Subcutaneous abdominal adipose tissue (tissue), 5 donors: ENCODE results near the gene NFATC4.
"Not testable (repeated sequence)": the region's sequence is repeated elsewhere in the genome, so short reads cannot be mapped to it uniquely, and the experiment has no call there.

Source experiments
- H3K27ac ChIP-seq: one replicate; pipeline ENCODE4 v1.7.0; 2013; ENCODE audit warnings: low read depth, mild to moderate bottlenecking, inconsistent platforms, low read length, moderate library complexity
- H3K27me3 ChIP-seq, 5 donors: one replicate each; pipeline ENCODE4 v1.7.0; 2013; ENCODE audit warnings: low read length in 5 of 5, inconsistent platforms in 1 of 5; ENCODE audit not compliant: control insufficient read depth in 5 of 5, insufficient read depth in 4 of 5
- H3K36me3 ChIP-seq, 5 donors: one replicate each; pipeline ENCODE4 v1.7.0; 2013; ENCODE audit warnings: low read length in 5 of 5; ENCODE audit not compliant: control insufficient read depth in 5 of 5, insufficient read depth in 5 of 5
- H3K4me1 ChIP-seq, 5 donors: one replicate each; pipeline ENCODE4 v1.7.0; 2013; ENCODE audit warnings: low read length in 5 of 5, mild to moderate bottlenecking in 3 of 5, moderate library complexity in 1 of 5; ENCODE audit not compliant: control insufficient read depth in 5 of 5, insufficient read depth in 5 of 5
- H3K4me3 ChIP-seq, 5 donors: one replicate each; pipeline ENCODE4 v1.7.0; 2013; ENCODE audit warnings: low read length in 5 of 5, low read depth in 1 of 5
- H3K9ac ChIP-seq, 5 donors: one replicate each; pipeline ENCODE4 v1.7.0; 2013; ENCODE audit warnings: low read length in 5 of 5, mild to moderate bottlenecking in 4 of 5, moderate library complexity in 3 of 5
- H3K9me3 ChIP-seq, 5 donors: one replicate each; pipeline ENCODE4 v1.7.0; 2013; ENCODE audit warnings: low read length in 5 of 5; ENCODE audit not compliant: control insufficient read depth in 5 of 5
- donor health status: healthy.
- donor health status: healthy.
- donor health status: healthy.
- donor health status: healthy.
- donor health status: healthy.

Gene NFATC4

GRCh38 chr14:24367514-24368211, at the start of gene NFATC4:
TSS of gene NFATC4 (plus strand) at chr14:24368184. CDS start at chr14:24368341, 157 bp downstream.
- Histone ChIP-seq H3K27me3 (no peaks in the 10 kb centered on the region), H3K27ac (peak within 1 kb of the TSS; percentile 89), H3K36me3 (no peaks in the 10 kb centered on the region), H3K4me3 (peak within 1 kb of the TSS; percentile 46 to 76 (median 60)), H3K9ac (peak within 1 kb of the TSS in 4 of 5 donors; percentile 51 to 75 (median 62)), H3K9me3 (no peaks in the 10 kb centered on the region), H3K4me1 (peaks cover 0 to 53% (median 35%) of the 10 kb centered on the region in 5 donors)

- Histone ChIP-seq H3K27me3 (peaks cover 0 to 15% (median 0%) of the 10 kb centered on the region in 5 donors), H3K4me3 (no peak overlapping the region), H3K9ac (no peak overlapping the region), H3K36me3 (peaks cover 0 to 73% (median 50%) of the 10 kb centered on the region in 5 donors), H3K27ac (no peak overlapping the region), H3K9me3 (no peaks in the 10 kb centered on the region), H3K4me1 (peaks cover 0 to 20% (median 0%) of the 10 kb centered on the region in 5 donors)
Measured at GRCh38 chr14:24321212-24321975, 46.6 kb upstream of the NFATC4 start.

GRCh38 chr14:24322672-24323071, 45.3 kb upstream of the NFATC4 start:
- Histone ChIP-seq H3K9ac (no peak overlapping the region), H3K27ac (no peak overlapping the region), H3K4me3 (no peak overlapping the region), H3K4me1 (peaks cover 0 to 18% (median 8%) of the 10 kb centered on the region in 5 donors), H3K9me3 (no peaks in the 10 kb centered on the region), H3K36me3 (peaks cover 0 to 73% (median 54%) of the 10 kb centered on the region in 5 donors), H3K27me3 (peaks cover 0 to 12% (median 0%) of the 10 kb centered on the region in 5 donors)

GRCh38 chr14:24323341-24323740, 44.6 kb upstream of the NFATC4 start:
- Histone ChIP-seq H3K36me3 (peaks cover 0 to 69% (median 51%) of the 10 kb centered on the region in 5 donors), H3K4me3 (no peak overlapping the region), H3K27me3 (peaks cover 0 to 9% (median 0%) of the 10 kb centered on the region in 5 donors), H3K9ac (no peak overlapping the region), H3K27ac (no peak overlapping the region), H3K4me1 (peaks cover 0 to 16% (median 8%) of the 10 kb centered on the region in 5 donors), H3K9me3 (no peaks in the 10 kb centered on the region)

GRCh38 chr14:24324024-24324423, 44.0 kb upstream of the NFATC4 start:
- H3K9me3 ChIP-seq: no peaks in the 10 kb centered on the region
- peaks cover 0 to 64% (median 47%) of the 10 kb centered on the region in 5 donors for H3K36me3 ChIP-seq

GRCh38 chr14:24325041-24325530, 42.9 kb upstream of the NFATC4 start:
- peaks cover 0 to 25% (median 14%) of the 10 kb centered on the region in 5 donors for H3K4me1 ChIP-seq
- H3K36me3 ChIP-seq: peaks cover 0 to 62% (median 42%) of the 10 kb centered on the region in 5 donors
- no peak overlapping the region for H3K9ac ChIP-seq
- H3K4me3 ChIP-seq: no peak overlapping the region
- no peaks in the 10 kb centered on the region for H3K27me3 ChIP-seq
- no peaks in the 10 kb centered on the region for H3K9me3 ChIP-seq
- H3K27ac ChIP-seq: no peak overlapping the region

More at GRCh38 chr14:24324024-24324423, 44.0 kb upstream of the NFATC4 start:
- no peak overlapping the region for H3K4me3 ChIP-seq
- peaks cover 0 to 3% (median 0%) of the 10 kb centered on the region in 5 donors for H3K27me3 ChIP-seq
- H3K27ac ChIP-seq: no peak overlapping the region
- peaks cover 0 to 15% (median 12%) of the 10 kb centered on the region in 5 donors for H3K4me1 ChIP-seq
- H3K9ac ChIP-seq: no peak overlapping the region

- Histone ChIP-seq H3K4me3 (no peak overlapping the region), H3K9me3 (no peaks in the 10 kb centered on the region), H3K27ac (no peak overlapping the region), H3K27me3 (no peaks in the 10 kb centered on the region), H3K36me3 (peaks cover 0 to 60% (median 43%) of the 10 kb centered on the region in 5 donors), H3K4me1 (peaks cover 0 to 27% (median 14%) of the 10 kb centered on the region in 5 donors), H3K9ac (no peak overlapping the region)
Measured at GRCh38 chr14:24325963-24326362, 42.0 kb upstream of the NFATC4 start.

GRCh38 chr14:24327303-24327702, 40.7 kb upstream of the NFATC4 start:
- Histone ChIP-seq H3K9me3 (no peaks in the 10 kb centered on the region), H3K4me3 (peak overlapping the region in 1 of 5 donors; percentile 32), H3K9ac (no peak overlapping the region), H3K36me3 (peaks cover 0 to 61% (median 37%) of the 10 kb centered on the region in 5 donors), H3K4me1 (peaks cover 3 to 35% (median 22%) of the 10 kb centered on the region in 5 donors), H3K27me3 (peaks cover 0 to 2% (median 0%) of the 10 kb centered on the region in 5 donors), H3K27ac (no peak overlapping the region)

GRCh38 chr14:24327914-24328313, 40.1 kb upstream of the NFATC4 start:
- Histone ChIP-seq H3K36me3 (peaks cover 0 to 54% (median 34%) of the 10 kb centered on the region in 5 donors), H3K4me1 (peaks cover 3 to 41% (median 28%) of the 10 kb centered on the region in 5 donors)
- not testable (repeated sequence) for H3K27ac ChIP-seq, H3K27me3 ChIP-seq, H3K9me3 ChIP-seq, H3K9ac ChIP-seq, H3K4me3 ChIP-seq
